H1 (cell line): ENCODE measurements around the gene ANKRD6. TPM values are rescaled to one million over a fixed set of nuclear protein-coding genes. Genes with fewer than 3 reads are reported as not detected.

ENCODE experiments used
- EP300 ChIP-seq, 2 experiments: IDR thresholded peaks; 1 replicate in 1 of 2; 2 replicates in 1 of 2; pipeline ENCODE4 v1.6.1; 2011 to 2012; ENCODE audit warnings: low read depth in 2 of 2, low read length in 2 of 2, mild to moderate bottlenecking in 2 of 2, borderline replicate concordance in 1 of 2, inconsistent platforms in 1 of 2, moderate library complexity in 1 of 2
- FOSL1 ChIP-seq: IDR thresholded peaks from 2 replicates; pipeline ENCODE4 v1.6.1; 2011; ENCODE audit warnings: mild to moderate bottlenecking, low read depth, low read length, moderate library complexity; ENCODE audit not compliant: insufficient read depth
- NRF1 ChIP-seq: IDR thresholded peaks from 2 replicates; pipeline ENCODE4 v1.6.1; 2011; ENCODE audit warnings: mild to moderate bottlenecking, low read depth, low read length, improper control_type of control experiment
- PHF8 ChIP-seq: fragments of 200-600 bp; sonication (generic); conservative IDR thresholded peaks from 2 replicates; pipeline ENCODE4 v1.7.1; 2012; ENCODE audit warnings: low read depth, mild to moderate bottlenecking, inconsistent platforms, low read length, moderate library complexity
- TCF12 ChIP-seq: IDR thresholded peaks from 2 replicates; pipeline ENCODE4 v1.6.1; 2011; ENCODE audit warnings: low read depth, mild to moderate bottlenecking, low read length
- TEAD4 ChIP-seq: IDR thresholded peaks from 2 replicates; pipeline ENCODE4 v1.6.1; 2012; ENCODE audit warnings: low read depth, low read length, inconsistent platforms, mixed read lengths
- polyA plus RNA-seq, 7 experiments: library from polyadenylated mRNA; depleted of rRNA in 3 of 7; stranded (reverse) in 5 of 7; unstranded in 2 of 7; fragments of >200 nt in 5 of 7; fragments of 200-250 nt in 2 of 7; gene quantifications; 1 replicate in 5 of 7; 2 replicates in 1 of 7; 4 replicates in 1 of 7; pipeline versions ENCODE4 v1.2.1 to v1.2.3, GENCODE V29; 2011 to 2013; ENCODE audit warnings: missing spikeins in 2 of 7, mixed read lengths in 2 of 7
- total RNA-seq: library from RNA; stranded (reverse); fragmentation: NEBNext Ultra II Directional; extraction: Animal tissue kit (Norgen Biotek cat#: 25700); gene quantifications from 2 replicates; pipeline ENCODE4 v1.2.1, GENCODE V29; 2021

The ANKRD6 gene
- total and polyA plus RNA-seq, 2 of the 8 experiments (the other 6 are each of a cell fraction or from before 2014, with no cell fraction given), result 5.9 to 12.8 TPM

- TF ChIP-seq PHF8 (no peak), TEAD4 (no peak), FOSL1 (no peak), NRF1 (no peak), TCF12 (no peak), EP300 (IDR thresholded peaks at IDR 0.05; ENCODE audit: borderline replicate concordance in 1 of 2, low read depth in 2 of 2, low read length in 2 of 2) (no peak)
- TF ChIP-seq, all 59 proteins: peak for 0
Observed at GRCh38 chr6:89460713-89461112, 27.8 kb downstream of the ANKRD6 start (continued).
